A204.1 (cell line): Measurements from ENCODE around the gene DUSP22.

ENCODE experiments used
- FAIRE-seq: peaks from 2 replicates; lab custom pipeline; 2012; peaks lifted over from hg19 to GRCh38; lab: Jason Lieb, UNC

DUSP22 gene

GRCh38 chr6:311679-312220, 19.5 kb downstream of the DUSP22 start:
- no peak for FAIRE-seq

- no peak for FAIRE-seq
Observed at GRCh38 chr6:313087-313486, 20.8 kb downstream of the DUSP22 start.

GRCh38 chr6:313917-314316, 21.6 kb downstream of the DUSP22 start:
- no peak for FAIRE-seq

- FAIRE-seq = no peak
Observed at GRCh38 chr6:314377-314776, 22.1 kb downstream of the DUSP22 start.

- no peak for FAIRE-seq
Observed at GRCh38 chr6:315226-315625, 22.9 kb downstream of the DUSP22 start.

GRCh38 chr6:315921-316752, 23.9 kb downstream of the DUSP22 start:
- no peak for FAIRE-seq

- FAIRE-seq = no peak
Observed at GRCh38 chr6:316753-317038, 24.4 kb downstream of the DUSP22 start.

- FAIRE-seq = no peak
Observed at GRCh38 chr6:317060-317447, 24.8 kb downstream of the DUSP22 start.

- no peak for FAIRE-seq
Observed at GRCh38 chr6:317448-318144, 25.3 kb downstream of the DUSP22 start.

GRCh38 chr6:318243-318890, 26.1 kb downstream of the DUSP22 start:
- FAIRE-seq = no peak

GRCh38 chr6:319177-320131, 27.2 kb downstream of the DUSP22 start:
- no peak for FAIRE-seq

GRCh38 chr6:320351-321157, 28.3 kb downstream of the DUSP22 start:
- FAIRE-seq = no peak

- FAIRE-seq = no peak
Observed at GRCh38 chr6:321158-321438, 28.8 kb downstream of the DUSP22 start.

GRCh38 chr6:321536-322258, 29.4 kb downstream of the DUSP22 start:
- no peak for FAIRE-seq

GRCh38 chr6:322259-322930, 30.1 kb downstream of the DUSP22 start:
- FAIRE-seq = no peak

GRCh38 chr6:322940-323729, 30.8 kb downstream of the DUSP22 start:
- FAIRE-seq = no peak

- FAIRE-seq = no peak
Observed at GRCh38 chr6:323730-324088, 31.4 kb downstream of the DUSP22 start.

- no peak for FAIRE-seq
Observed at GRCh38 chr6:324116-324728, 31.9 kb downstream of the DUSP22 start.

GRCh38 chr6:324729-325125, 32.4 kb downstream of the DUSP22 start:
- FAIRE-seq = no peak
